ENCODE data around the gene COMMD9.

DNA sequence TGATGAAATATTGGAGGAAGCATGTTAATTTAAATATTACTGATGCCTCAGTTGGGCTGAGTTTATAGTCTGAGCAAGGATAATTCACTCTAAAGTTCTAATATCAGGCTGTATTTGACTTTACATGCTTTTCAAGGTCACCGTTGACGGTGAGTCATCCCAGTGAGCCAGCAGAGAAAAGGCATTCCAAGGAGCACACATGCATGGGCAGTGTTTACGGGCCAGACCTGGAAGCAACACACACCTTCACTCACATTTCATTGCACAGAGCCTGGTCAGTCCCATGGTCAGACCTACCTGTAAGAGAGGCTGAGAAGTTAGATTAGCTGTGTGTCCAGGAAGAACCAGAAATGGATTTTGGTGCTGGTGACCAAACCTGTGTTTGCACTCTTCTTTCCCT, 53.5 kb downstream of the COMMD9 start:
- TF ChIP-seq, protein P1, sequence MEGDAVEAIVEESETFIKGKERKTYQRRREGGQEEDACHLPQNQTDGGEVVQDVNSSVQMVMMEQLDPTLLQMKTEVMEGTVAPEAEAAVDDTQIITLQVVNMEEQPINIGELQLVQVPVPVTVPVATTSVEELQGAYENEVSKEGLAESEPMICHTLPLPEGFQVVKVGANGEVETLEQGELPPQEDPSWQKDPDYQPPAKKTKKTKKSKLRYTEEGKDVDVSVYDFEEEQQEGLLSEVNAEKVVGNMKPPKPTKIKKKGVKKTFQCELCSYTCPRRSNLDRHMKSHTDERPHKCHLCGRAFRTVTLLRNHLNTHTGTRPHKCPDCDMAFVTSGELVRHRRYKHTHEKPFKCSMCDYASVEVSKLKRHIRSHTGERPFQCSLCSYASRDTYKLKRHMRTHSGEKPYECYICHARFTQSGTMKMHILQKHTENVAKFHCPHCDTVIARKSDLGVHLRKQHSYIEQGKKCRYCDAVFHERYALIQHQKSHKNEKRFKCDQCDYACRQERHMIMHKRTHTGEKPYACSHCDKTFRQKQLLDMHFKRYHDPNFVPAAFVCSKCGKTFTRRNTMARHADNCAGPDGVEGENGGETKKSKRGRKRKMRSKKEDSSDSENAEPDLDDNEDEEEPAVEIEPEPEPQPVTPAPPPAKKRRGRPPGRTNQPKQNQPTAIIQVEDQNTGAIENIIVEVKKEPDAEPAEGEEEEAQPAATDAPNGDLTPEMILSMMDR (IDR thresholded peaks at IDR 0.05) = no peak
- TF ChIP-seq EP300 (IDR thresholded peaks at IDR 0.05) = no peak
- TF ChIP-seq POLR2A (IDR thresholded peaks at IDR 0.05) = no peak
